H1 (cell line): ENCODE data around the gene TAX1BP3. TPM values are rescaled to one million over a fixed set of nuclear protein-coding genes. Genes with fewer than 3 reads are reported as not detected.

Experiments
- CTCF ChIA-PET: fragments of 300-600 bp; sonication (Branson Sonifier 250); formaldehyde crosslinking; loops from one replicate; lab custom pipeline; 2021; ENCODE audit not compliant: partially characterized antibody; lab: Charles Lee
- POLR2A ChIA-PET: fragments of 300-600 bp; sonication (Branson Sonifier 250); formaldehyde crosslinking; loops from one replicate; lab custom pipeline; 2021; ENCODE audit warnings: inconsistent platforms; ENCODE audit not compliant: partially characterized antibody; lab: Charles Lee
- DNase-seq, 2 experiments: peaks; one replicate each; pipeline versions ENCODE4 v3.0.0 to v3.0.0-alpha.2; 2010 to 2022; ENCODE audit warnings: low spot score in 2 of 2, low read depth in 1 of 2, mixed read lengths in 1 of 2
- FAIRE-seq: peaks from 2 replicates; lab custom pipeline; 2011; peaks lifted over from hg19 to GRCh38; lab: Jason Lieb, UNC
- H2AFZ ChIP-seq: 2 replicates; pipeline ENCODE4 v1.8.1; 2012; ENCODE audit warnings: low read length, inconsistent platforms
- H2AK5ac ChIP-seq: 2 replicates; pipeline ENCODE4 v1.6.1; 2013; ENCODE audit warnings: low read depth, low read length
- H2BK120ac ChIP-seq: replicated peaks from 2 replicates; pipeline ENCODE3; 2013; ENCODE audit warnings: low read depth, low read length, inconsistent platforms
- H2BK12ac ChIP-seq: 2 replicates; pipeline ENCODE4 v1.6.1; 2013; ENCODE audit warnings: low read depth, low read length
- H2BK15ac ChIP-seq: 2 replicates; pipeline ENCODE4 v1.6.1; 2013; ENCODE audit warnings: low read length
- H2BK20ac ChIP-seq: 2 replicates; pipeline ENCODE4 v1.6.1; 2013; ENCODE audit warnings: low read length
- H2BK5ac ChIP-seq: 2 replicates; pipeline ENCODE4 v1.6.1; 2013; ENCODE audit warnings: low read depth, low read length
- H3K14ac ChIP-seq: 2 replicates; pipeline ENCODE4 v1.6.1; 2013; ENCODE audit warnings: inconsistent platforms; ENCODE audit not compliant: insufficient read length
- H3K18ac ChIP-seq: 2 replicates; pipeline ENCODE4 v1.6.1; 2013; ENCODE audit warnings: low read length; ENCODE audit errors: extremely low read depth
- H3K23ac ChIP-seq: 2 replicates; pipeline ENCODE4 v1.6.1; 2013; ENCODE audit warnings: inconsistent platforms; ENCODE audit not compliant: insufficient read length
- H3K23me2 ChIP-seq: 2 replicates; pipeline ENCODE4 v1.6.1; 2013; ENCODE audit warnings: low read depth, low read length
- H3K27ac ChIP-seq: 2 replicates; pipeline ENCODE4 v1.6.1; 2011; ENCODE audit warnings: low read depth, low read length, inconsistent platforms
- H3K27me3 ChIP-seq, 4 experiments: replicated peaks in 1 of 4; 1 replicate in 1 of 4; 2 replicates in 3 of 4; pipeline versions ENCODE4 v1.6.1 to v1.8.1; 2011 to 2013; ENCODE audit warnings: low read length in 3 of 4, mild to moderate bottlenecking in 3 of 4, inconsistent platforms in 2 of 4, mixed read lengths in 2 of 4, moderate library complexity in 1 of 4; ENCODE audit not compliant: control insufficient read depth in 3 of 4, insufficient read depth in 3 of 4; ENCODE audit errors: extremely low read depth in 1 of 4
- H3K36me3 ChIP-seq, 4 experiments: 2 replicates each; pipeline versions ENCODE4 v1.6.1 to v1.8.1; 2011 to 2013; ENCODE audit warnings: mild to moderate bottlenecking in 4 of 4, low read length in 3 of 4, moderate library complexity in 2 of 4, control low read depth in 1 of 4, inconsistent platforms in 1 of 4; ENCODE audit not compliant: insufficient read depth in 4 of 4, control insufficient read depth in 2 of 4
- H3K4ac ChIP-seq: replicated peaks from 2 replicates; pipeline ENCODE3; 2013; ENCODE audit warnings: low read length, low read depth, mixed read lengths, inconsistent platforms; ENCODE audit not compliant: insufficient read length
- H3K4me1 ChIP-seq, 4 experiments: replicated peaks in 1 of 4; 1 replicate in 1 of 4; 2 replicates in 3 of 4; pipeline versions ENCODE4 v1.6.1 to v1.8.1; 2011 to 2013; ENCODE audit warnings: low read length in 3 of 4, inconsistent platforms in 2 of 4, mixed read lengths in 1 of 4; ENCODE audit not compliant: insufficient read depth in 4 of 4, control insufficient read depth in 3 of 4
- H3K4me2 ChIP-seq, 2 experiments: 2 replicates each; pipeline versions ENCODE4 v1.6.1 to v1.8.1; 2011 to 2013; ENCODE audit warnings: low read depth in 2 of 2, low read length in 2 of 2, control low read depth in 1 of 2, inconsistent platforms in 1 of 2, mild to moderate bottlenecking in 1 of 2; ENCODE audit not compliant: insufficient read depth in 1 of 2
- H3K4me3 ChIP-seq, 4 experiments: fragments of 200-600, 300-600 bp in 1 of 4; sonication (generic), shearing (Covaris generic), sonication (Bioruptor Twin) in 1 of 4; 2 replicates each; pipeline versions ENCODE4 v1.5.1 to v1.8.1; 2011 to 2016; ENCODE audit warnings: low read length in 4 of 4, low read depth in 3 of 4, control low read depth in 2 of 4, inconsistent platforms in 2 of 4, mild to moderate bottlenecking in 2 of 4, mixed read lengths in 1 of 4, moderate library complexity in 1 of 4; ENCODE audit not compliant: insufficient read depth in 2 of 4; ENCODE audit errors: extremely low read depth in 1 of 4
- H3K56ac ChIP-seq: replicated peaks from 2 replicates; pipeline ENCODE3; 2013; ENCODE audit warnings: low read depth, mild to moderate bottlenecking, mixed read lengths, low read length, inconsistent platforms; ENCODE audit not compliant: insufficient read length
- H3K79me1 ChIP-seq: 2 replicates; pipeline ENCODE4 v1.6.1; 2013; ENCODE audit warnings: low read depth, low read length, control low read depth
- H3K79me2 ChIP-seq, 2 experiments: 2 replicates each; pipeline versions ENCODE4 v1.6.1 to v1.8.1; 2012 to 2013; ENCODE audit warnings: low read length in 2 of 2, mild to moderate bottlenecking in 2 of 2, inconsistent platforms in 1 of 2; ENCODE audit not compliant: insufficient read depth in 2 of 2, control insufficient read depth in 1 of 2
- H3K9ac ChIP-seq, 4 experiments: replicated peaks in 1 of 4; 1 replicate in 1 of 4; 2 replicates in 3 of 4; pipeline versions ENCODE4 v1.6.1 to v1.8.1; 2011 to 2013; ENCODE audit warnings: low read depth in 3 of 4, low read length in 3 of 4, control low read depth in 2 of 4, mild to moderate bottlenecking in 2 of 4, moderate library complexity in 2 of 4, inconsistent platforms in 1 of 4; ENCODE audit errors: extremely low read depth in 1 of 4
- H3K9me3 ChIP-seq, 2 experiments: 2 replicates each; pipeline versions ENCODE4 v1.6.1 to v1.8.1; 2012 to 2013; ENCODE audit warnings: mild to moderate bottlenecking in 2 of 2, moderate library complexity in 2 of 2, control low read depth in 1 of 2, inconsistent platforms in 1 of 2, low read depth in 1 of 2, low read length in 1 of 2, mixed read lengths in 1 of 2; ENCODE audit not compliant: insufficient read depth in 2 of 2
- H4K20me1 ChIP-seq, 2 experiments: replicated peaks in 1 of 2; 2 replicates each; pipeline versions ENCODE3 to v1.8.1; 2011 to 2013; ENCODE audit warnings: inconsistent platforms in 2 of 2, low read length in 2 of 2, mild to moderate bottlenecking in 1 of 2; ENCODE audit not compliant: insufficient read depth in 2 of 2, control insufficient read depth in 1 of 2
- H4K5ac ChIP-seq: 2 replicates; pipeline ENCODE4 v1.6.1; 2013; ENCODE audit warnings: low read length, low read depth, mixed read lengths, inconsistent platforms; ENCODE audit not compliant: insufficient read length
- H4K8ac ChIP-seq: 2 replicates; pipeline ENCODE4 v1.8.0; 2013; ENCODE audit warnings: mild to moderate bottlenecking, moderate library complexity, low read length, inconsistent platforms; ENCODE audit not compliant: insufficient read depth; ENCODE audit errors: extremely low read depth
- H4K91ac ChIP-seq: replicated peaks from 2 replicates; pipeline ENCODE3; 2013; ENCODE audit warnings: low read length, mixed read lengths, inconsistent platforms; ENCODE audit not compliant: insufficient read length
- CHD1 ChIP-seq: IDR thresholded peaks from 2 replicates; pipeline ENCODE4 v1.6.1; 2012; ENCODE audit warnings: low read depth, low read length, improper control_type of control experiment
- KDM4A ChIP-seq: IDR thresholded peaks from one replicate; pipeline ENCODE4 v1.7.1; 2012; ENCODE audit warnings: low read depth, mild to moderate bottlenecking, moderate library complexity, low read length, inconsistent platforms; ENCODE audit not compliant: severe bottlenecking
- POLR2A ChIP-seq, 2 experiments: IDR thresholded peaks; 1 replicate in 1 of 2; 2 replicates in 1 of 2; pipeline ENCODE4 v1.6.1; 2011; ENCODE audit warnings: low read depth in 2 of 2, low read length in 2 of 2, mild to moderate bottlenecking in 2 of 2; ENCODE audit errors: control extremely low read depth in 1 of 2
- RFX5 ChIP-seq: IDR thresholded peaks from 2 replicates; pipeline ENCODE4 v1.6.1; 2011; ENCODE audit warnings: low read depth, low read length, improper control_type of control experiment, borderline replicate concordance
- RNF2 ChIP-seq: fragments of 200-900, 300-1000 bp; sonication (generic); IDR thresholded peaks from 2 replicates; pipeline ENCODE4 v1.7.1; 2016; ENCODE audit warnings: borderline replicate concordance, low read depth, mild to moderate bottlenecking, antibody characterized with exemption, low read length; ENCODE audit not compliant: poor library complexity, severe bottlenecking; ENCODE audit errors: missing control alignments
- SAP30 ChIP-seq: fragments of 300-600 bp; sonication (generic); IDR thresholded peaks from 2 replicates; pipeline ENCODE4 v1.7.1; 2012; ENCODE audit warnings: low read length, moderate library complexity, mild to moderate bottlenecking, inconsistent platforms; ENCODE audit not compliant: insufficient read depth, insufficient replicate concordance
- WGBS, 2 experiments: shearing (Covaris generic) in 1 of 2; methylation state at CpG; one replicate each; pipeline versions ENCODE4 v1.1.6 to v1.1.7; 2013 to 2015; ENCODE audit warnings: low lambda C conversion rate in 2 of 2, mixed read lengths in 2 of 2, inconsistent platforms in 1 of 2, low coverage in 1 of 2, missing lambda C conversion rate in 1 of 2; ENCODE audit not compliant: insufficient replicate concordance in 2 of 2, insufficient coverage in 1 of 2, insufficient read length in 1 of 2; ENCODE audit errors: extremely low coverage in 1 of 2, missing lambda C conversion rate in 1 of 2; 5-methylcytosine and 5-hydroxymethylcytosine counted together
- polyA plus RNA-seq, 7 experiments: library from polyadenylated mRNA; depleted of rRNA in 3 of 7; stranded (reverse) in 5 of 7; unstranded in 2 of 7; fragments of >200 nt in 5 of 7; fragments of 200-250 nt in 2 of 7; gene quantifications; 1 replicate in 5 of 7; 2 replicates in 1 of 7; 4 replicates in 1 of 7; pipeline versions ENCODE4 v1.2.1 to v1.2.3, GENCODE V29; 2011 to 2013; ENCODE audit warnings: missing spikeins in 2 of 7, mixed read lengths in 2 of 7
- total RNA-seq: library from RNA; stranded (reverse); fragmentation: NEBNext Ultra II Directional; extraction: Animal tissue kit (Norgen Biotek cat#: 25700); gene quantifications from 2 replicates; pipeline ENCODE4 v1.2.1, GENCODE V29; 2021
- TF ChIP-seq, protein P1 (sequence below), 3 experiments: IDR thresholded peaks; 1 replicate in 2 of 3; 2 replicates in 1 of 3; pipeline versions ENCODE4 v1.5.1 to v1.6.1; 2011; ENCODE audit warnings: low read length in 3 of 3, mild to moderate bottlenecking in 3 of 3, inconsistent platforms in 2 of 3, low read depth in 1 of 3, moderate library complexity in 1 of 3; ENCODE audit not compliant: insufficient read depth in 1 of 3; ENCODE audit errors: control extremely low read depth in 1 of 3

TAX1BP3 gene
- total and polyA plus RNA-seq, 2 of the 8 experiments (the other 6 are each of a cell fraction or from before 2014, with no cell fraction given), result 65.3 to 81.8 TPM

DNA sequence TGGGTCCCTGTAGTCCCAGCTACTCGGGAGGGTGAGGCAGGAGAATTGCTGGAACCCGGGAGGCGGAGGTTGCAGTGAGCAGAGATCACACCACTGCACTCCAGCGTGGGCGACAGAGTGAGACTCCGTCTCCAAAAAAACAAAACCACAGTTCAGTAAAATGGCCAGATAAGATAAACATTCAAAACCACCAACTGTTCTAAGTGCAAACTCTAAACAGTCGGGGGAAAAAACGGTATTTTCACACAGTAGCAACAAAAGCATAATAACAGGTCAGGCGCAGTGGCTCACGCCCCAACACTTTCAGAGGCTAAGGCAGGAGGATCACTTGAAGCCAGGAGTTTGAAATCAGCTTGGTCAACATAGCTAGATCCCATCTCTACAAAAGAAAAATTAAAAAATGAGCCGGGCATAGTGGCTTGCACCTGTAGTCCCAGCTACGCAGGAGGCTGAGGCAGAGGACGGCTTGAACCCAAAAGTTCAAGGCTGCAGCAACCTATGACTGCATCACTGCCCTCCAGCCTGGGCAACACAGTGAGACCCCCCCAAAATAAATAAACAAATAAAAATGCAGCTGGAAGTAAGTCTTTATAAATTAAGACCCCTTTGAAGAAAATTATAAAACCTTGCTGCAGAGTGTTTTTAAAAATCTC is 44.6 kb upstream of the TAX1BP3 start:
- no peaks in the 10 kb centered on the region for H3K23me2 ChIP-seq
- DNase-seq (no peak), FAIRE-seq (no peak)
- ChIA-PET CTCF (interaction anchor here (1.3 to 2.4 kb wide), 4 partner anchors 10 to 41 kb away, joined by 3 to 6 read pairs (median 3); no protein-coding TSS in a partner anchor), POLR2A (interaction anchor here (1.3 to 2.4 kb wide), 2 partner anchors 10 to 17 kb away, joined by 3 to 11 read pairs; partner anchors contain the start of genes HASPIN and P2RX5)
- no peak overlapping the region for H3K56ac ChIP-seq
- no peaks in the 10 kb centered on the region for H3K9me3 ChIP-seq
- H3K18ac ChIP-seq, result no peak overlapping the region
- H2BK12ac ChIP-seq, result no peak overlapping the region
- no peak overlapping the region for H3K4me3 ChIP-seq
- no peaks in the 10 kb centered on the region for H3K4me1 ChIP-seq
- H2BK5ac ChIP-seq, result no peak overlapping the region
- no peak overlapping the region for H3K27ac ChIP-seq
- H4K91ac ChIP-seq, result no peak overlapping the region
- no peak overlapping the region for H3K4ac ChIP-seq
- H4K8ac ChIP-seq, result no peak overlapping the region
- 89% methylated on average over 13 of the region's 13 CpGs; no CpG with 5 or more reads in 1 of the 2 experiments for WGBS, 2 experiments
- H2BK120ac ChIP-seq, result no peak overlapping the region
- no peaks in the 10 kb centered on the region for H3K79me2 ChIP-seq
- TF ChIP-seq CHD1 (no peak), RNF2 (no peak), RFX5 (no peak), KDM4A (no peak), SAP30 (no peak), POLR2A (IDR thresholded peaks at IDR 0.05; ENCODE audit: control extremely low read depth in 1 of 2, low read depth in 2 of 2, low read length in 2 of 2) (no peak)
- TF ChIP-seq, protein P1, sequence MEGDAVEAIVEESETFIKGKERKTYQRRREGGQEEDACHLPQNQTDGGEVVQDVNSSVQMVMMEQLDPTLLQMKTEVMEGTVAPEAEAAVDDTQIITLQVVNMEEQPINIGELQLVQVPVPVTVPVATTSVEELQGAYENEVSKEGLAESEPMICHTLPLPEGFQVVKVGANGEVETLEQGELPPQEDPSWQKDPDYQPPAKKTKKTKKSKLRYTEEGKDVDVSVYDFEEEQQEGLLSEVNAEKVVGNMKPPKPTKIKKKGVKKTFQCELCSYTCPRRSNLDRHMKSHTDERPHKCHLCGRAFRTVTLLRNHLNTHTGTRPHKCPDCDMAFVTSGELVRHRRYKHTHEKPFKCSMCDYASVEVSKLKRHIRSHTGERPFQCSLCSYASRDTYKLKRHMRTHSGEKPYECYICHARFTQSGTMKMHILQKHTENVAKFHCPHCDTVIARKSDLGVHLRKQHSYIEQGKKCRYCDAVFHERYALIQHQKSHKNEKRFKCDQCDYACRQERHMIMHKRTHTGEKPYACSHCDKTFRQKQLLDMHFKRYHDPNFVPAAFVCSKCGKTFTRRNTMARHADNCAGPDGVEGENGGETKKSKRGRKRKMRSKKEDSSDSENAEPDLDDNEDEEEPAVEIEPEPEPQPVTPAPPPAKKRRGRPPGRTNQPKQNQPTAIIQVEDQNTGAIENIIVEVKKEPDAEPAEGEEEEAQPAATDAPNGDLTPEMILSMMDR (IDR thresholded peaks at IDR 0.05; ENCODE audit: control extremely low read depth in 1 of 3, insufficient read depth in 1 of 3, low read depth in 1 of 3, low read length in 3 of 3), result no peak
- no peak overlapping the region for H2BK15ac ChIP-seq
- no peak overlapping the region for H4K5ac ChIP-seq
- peaks cover 9 to 34% (median 18%) of the 10 kb centered on the region in 4 experiments; a peak in 7 of 8 replicates for H3K36me3 ChIP-seq
- H4K20me1 ChIP-seq, result no peaks in the 10 kb centered on the region
- H2AK5ac ChIP-seq, result no peak overlapping the region
- no peaks in the 10 kb centered on the region for H3K27me3 ChIP-seq
- no peak overlapping the region for H3K14ac ChIP-seq
- no peak overlapping the region for H3K23ac ChIP-seq
- no peak overlapping the region for H3K4me2 ChIP-seq
- no peak overlapping the region for H2AFZ ChIP-seq
- no peaks in the 10 kb centered on the region for H3K79me1 ChIP-seq
- H2BK20ac ChIP-seq, result no peak overlapping the region
- H3K9ac ChIP-seq, result no peak overlapping the region
